Measurements from ENCODE around the gene MAT2A. TPM values are rescaled to one million over a fixed set of nuclear protein-coding genes. Genes with fewer than 3 reads are reported as not detected.

MAT2A gene
- total RNA-seq, 2 experiments from 2014 or later, result 336 to 462 TPM

DNA sequence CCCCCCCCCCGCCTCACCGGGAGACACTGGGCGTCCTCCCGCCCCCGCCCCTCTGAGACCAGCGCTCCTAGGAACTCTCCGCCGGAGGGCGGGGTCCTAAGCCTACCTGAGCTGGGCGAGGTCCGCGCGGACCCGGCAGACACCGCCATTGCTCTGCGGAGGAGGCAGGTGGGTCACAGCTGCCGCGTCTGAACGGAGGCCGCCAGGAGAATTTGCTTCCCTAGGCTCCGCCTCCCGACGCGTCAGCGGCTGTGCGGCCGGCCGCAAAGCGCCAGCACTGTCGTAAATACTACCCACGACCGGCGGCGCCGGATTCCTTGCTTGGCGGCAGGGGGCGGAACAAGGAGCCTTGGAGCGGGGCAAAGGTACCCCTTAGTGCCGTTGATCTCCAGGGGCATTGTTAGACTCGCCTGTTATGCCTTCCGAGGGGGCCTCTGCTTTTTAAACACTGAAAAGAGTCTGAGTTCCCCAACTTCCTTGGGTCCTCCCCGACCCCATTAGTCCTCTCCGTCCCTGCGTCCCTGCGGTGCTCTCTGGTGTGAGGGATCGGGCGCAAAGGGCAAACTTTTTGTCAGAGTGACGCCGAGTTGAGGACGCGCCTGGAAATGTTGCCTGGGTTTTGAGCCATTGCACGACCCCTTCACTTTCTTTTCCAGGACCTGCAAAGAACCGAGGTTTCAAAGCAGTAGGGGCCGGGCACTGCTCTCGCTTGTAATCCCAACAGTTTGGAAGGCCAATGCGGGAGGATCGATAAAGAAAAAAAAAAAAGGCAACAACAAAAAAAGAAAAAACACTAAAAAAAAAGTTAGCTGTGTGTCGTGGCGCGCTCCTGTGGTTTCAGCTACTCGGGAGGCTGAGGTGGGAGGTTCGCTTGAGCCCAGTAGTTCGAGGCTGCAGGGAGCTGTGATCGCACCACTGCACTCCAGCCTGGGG, 22.6 kb downstream of the MAT2A start, which contains the start of gene GGCX:
Gene GGCX (minus strand): TSS at position 214 of the 933 bp plus-strand sequence. CDS start 65 bp downstream, at position 149.
- Histone ChIP-seq H3K4me1 (ENCODE audit: insufficient read depth, low read length, poor library complexity, severe bottlenecking) (peaks cover 30% of the 10 kb centered on the region), H3K9me2 (ENCODE audit: insufficient read depth, low read length) (no peaks in the 10 kb centered on the region), H4K20me1 (ENCODE audit: insufficient read depth, low read length) (no peaks in the 10 kb centered on the region), H3K79me2 (ENCODE audit: insufficient read depth, low read depth, low read length) (peaks cover 13% of the 10 kb centered on the region), H3K9me3 (ENCODE audit: low read length) (no peaks in the 10 kb centered on the region), H3K4me3 (ENCODE audit: low read depth, low read length, poor library complexity, severe bottlenecking) (peak within 1 kb of the TSS; percentile 79), H3K4me2 (ENCODE audit: low read length) (peak within 1 kb of the TSS; percentile 98), H2AFZ (ENCODE audit: low read length) (peak within 1 kb of the TSS; percentile 33), H3K36me3 (ENCODE audit: insufficient read depth, low read length) (peaks cover 21% of the 10 kb centered on the region), H3K27ac (ENCODE audit: low read depth, low read length, poor library complexity, severe bottlenecking) (peak within 1 kb of the TSS; percentile 65)
- DNase-seq (ENCODE audit: low spot score), result peak; percentile 98
- TF ChIP-seq, protein P1, sequence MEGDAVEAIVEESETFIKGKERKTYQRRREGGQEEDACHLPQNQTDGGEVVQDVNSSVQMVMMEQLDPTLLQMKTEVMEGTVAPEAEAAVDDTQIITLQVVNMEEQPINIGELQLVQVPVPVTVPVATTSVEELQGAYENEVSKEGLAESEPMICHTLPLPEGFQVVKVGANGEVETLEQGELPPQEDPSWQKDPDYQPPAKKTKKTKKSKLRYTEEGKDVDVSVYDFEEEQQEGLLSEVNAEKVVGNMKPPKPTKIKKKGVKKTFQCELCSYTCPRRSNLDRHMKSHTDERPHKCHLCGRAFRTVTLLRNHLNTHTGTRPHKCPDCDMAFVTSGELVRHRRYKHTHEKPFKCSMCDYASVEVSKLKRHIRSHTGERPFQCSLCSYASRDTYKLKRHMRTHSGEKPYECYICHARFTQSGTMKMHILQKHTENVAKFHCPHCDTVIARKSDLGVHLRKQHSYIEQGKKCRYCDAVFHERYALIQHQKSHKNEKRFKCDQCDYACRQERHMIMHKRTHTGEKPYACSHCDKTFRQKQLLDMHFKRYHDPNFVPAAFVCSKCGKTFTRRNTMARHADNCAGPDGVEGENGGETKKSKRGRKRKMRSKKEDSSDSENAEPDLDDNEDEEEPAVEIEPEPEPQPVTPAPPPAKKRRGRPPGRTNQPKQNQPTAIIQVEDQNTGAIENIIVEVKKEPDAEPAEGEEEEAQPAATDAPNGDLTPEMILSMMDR (conservative IDR thresholded peaks at IDR 0.05; ENCODE audit: low read length), result no peak
- TF ChIP-seq EZH2phosphoT487 (IDR thresholded peaks at IDR 0.05; ENCODE audit: borderline replicate concordance, low read depth, low read length), result no peak
- intact Hi-C loops (cut with micrococcal nuclease; ENCODE audit: unreplicated experiment), result loop anchor here (1.0 to 2.0 kb wide), 3 partner anchors 17 to 41 kb away; partner anchors contain the start of genes MAT2A and TMEM150A
- ChIA-PET CTCF (ENCODE audit: unreplicated experiment) (interaction anchor here (0.8 to 1.3 kb wide), 2 partner anchors 33 to 142 kb away, joined by 3 to 5 read pairs; no protein-coding TSS in a partner anchor), POLR2A (interaction anchor here (0.5 to 2.7 kb wide), 14 partner anchors 10 to 632 kb away, joined by 3 to 29 read pairs (median 6); partner anchors contain the start of genes MAT2A, SH2D6, TGOLN2 and VAMP8)
- TSS peak; percentile 96 for BruUV-seq (replicated peaks)

DNA sequence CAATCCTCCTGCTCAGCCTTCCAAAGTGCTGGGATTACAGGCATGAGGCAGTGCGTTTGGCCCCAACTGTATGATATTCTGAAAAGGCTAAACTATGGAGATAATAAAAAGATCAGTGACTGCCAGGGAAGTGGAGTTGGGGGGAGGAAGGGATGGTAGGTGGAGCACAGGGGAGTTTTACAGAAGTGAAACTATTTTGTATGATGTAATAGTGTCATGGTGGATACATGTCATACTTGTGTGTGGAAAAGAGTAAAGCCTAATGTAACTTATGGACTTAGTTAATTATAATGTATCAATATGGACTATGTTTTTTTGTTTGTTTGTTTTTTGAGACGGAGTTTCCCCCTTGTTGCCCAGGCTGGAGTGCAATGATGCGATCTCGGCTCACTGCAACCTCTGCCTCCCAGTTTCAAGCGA, 25.2 kb downstream of the MAT2A start:
- POLR2A ChIA-PET, result interaction anchor here (0.6 to 2.5 kb wide), 7 partner anchors 14 to 150 kb away, joined by 3 to 14 read pairs (median 3); partner anchors contain the start of genes C2orf68, MAT2A, RNF181 and VAMP8
- DNase-seq (ENCODE audit: low spot score), result peak; percentile 75
- peak overlapping the region; percentile 5 for H3K4me3 ChIP-seq (ENCODE audit: low read depth, low read length, poor library complexity, severe bottlenecking)
- TF ChIP-seq, protein P1 (conservative IDR thresholded peaks at IDR 0.05; ENCODE audit: low read length), result no peak
- TF ChIP-seq EZH2phosphoT487 (IDR thresholded peaks at IDR 0.05; ENCODE audit: borderline replicate concordance, low read depth, low read length), result no peak
- H2AFZ ChIP-seq (ENCODE audit: low read length), result peak overlapping the region; percentile 73
- intact Hi-C loops (cut with micrococcal nuclease; ENCODE audit: unreplicated experiment), result no loop called here
- no TSS peak for BruUV-seq (replicated peaks)
- peak overlapping the region; percentile 60 for H3K4me2 ChIP-seq (ENCODE audit: low read length)
- H4K20me1 ChIP-seq (ENCODE audit: insufficient read depth, low read length), result no peaks in the 10 kb centered on the region
- peak overlapping the region; percentile 53 for H3K27ac ChIP-seq (ENCODE audit: low read depth, low read length, poor library complexity, severe bottlenecking)
- H3K4me1 ChIP-seq (ENCODE audit: insufficient read depth, low read length, poor library complexity, severe bottlenecking), result peaks cover 30% of the 10 kb centered on the region
- peaks cover 13% of the 10 kb centered on the region for H3K79me2 ChIP-seq (ENCODE audit: insufficient read depth, low read depth, low read length)
- H3K9me3 ChIP-seq (ENCODE audit: low read length), result no peaks in the 10 kb centered on the region
- H3K36me3 ChIP-seq (ENCODE audit: insufficient read depth, low read length), result peaks cover under 1% of the 10 kb centered on the region; the same call in 1 of the 2 replicates
- no peaks in the 10 kb centered on the region for H3K9me2 ChIP-seq (ENCODE audit: insufficient read depth, low read length)
- CTCF ChIA-PET (ENCODE audit: unreplicated experiment), result interaction anchor here (0.5 kb wide), 1 partner anchor 164 kb away, joined by 3 read pairs; no protein-coding TSS in a partner anchor
